HG03354 (cell line): Measurements from ENCODE around the gene RPL19.
"Not testable (repeated sequence)": the region's sequence is repeated elsewhere in the genome, so short reads cannot be mapped to it uniquely, and the experiment has no call there.

ENCODE experiments used
- ATAC-seq: cut with Tn5 transposase; IDR thresholded peaks from one replicate; pipeline ENCODE4 v1.9.1; 2021; ENCODE audit warnings: mild to moderate bottlenecking; ENCODE audit not compliant: unreplicated experiment, poor library complexity, severe bottlenecking

RPL19 gene

GRCh38 chr17:39200070-39200879, at the start of gene RPL19:
RPL19 (plus strand) TSS chr17:39200283; CDS start chr17:39200345, 62 bp downstream.
- ATAC-seq = peak; percentile 67

- ATAC-seq = no peak
Observed at GRCh38 chr17:39150795-39151149, 49.3 kb upstream of the RPL19 start.

GRCh38 chr17:39151150-39151942, 48.7 kb upstream of the RPL19 start, which contains the start of gene PLXDC1:
PLXDC1 (minus strand) TSS chr17:39151637; CDS start chr17:39151437, 200 bp downstream.
- no peak for ATAC-seq

- ATAC-seq = no peak
Observed at GRCh38 chr17:39151943-39152818, 47.9 kb upstream of the RPL19 start.

GRCh38 chr17:39153599-39154051, 46.5 kb upstream of the RPL19 start:
- peak; percentile 57 for ATAC-seq

GRCh38 chr17:39155654-39156053, 44.4 kb upstream of the RPL19 start:
- no peak for ATAC-seq

- no peak for ATAC-seq
Observed at GRCh38 chr17:39156491-39156890, 43.6 kb upstream of the RPL19 start.

GRCh38 chr17:39158623-39159022, 41.5 kb upstream of the RPL19 start:
- ATAC-seq = no peak

GRCh38 chr17:39161962-39162361, 38.1 kb upstream of the RPL19 start:
- ATAC-seq = no peak

- peak; percentile 84 for ATAC-seq
Observed at GRCh38 chr17:39164675-39165143, 35.4 kb upstream of the RPL19 start.

GRCh38 chr17:39165178-39165840, 34.8 kb upstream of the RPL19 start:
- no peak for ATAC-seq

GRCh38 chr17:39165841-39166349, 34.2 kb upstream of the RPL19 start, which contains the start of gene ARL5C:
ARL5C (minus strand) TSS chr17:39166161; CDS start chr17:39165760, 401 bp downstream.
- ATAC-seq = no peak

- no peak for ATAC-seq
Observed at GRCh38 chr17:39166437-39167335, 33.4 kb upstream of the RPL19 start.

- no peak for ATAC-seq
Observed at GRCh38 chr17:39167476-39167875, 32.6 kb upstream of the RPL19 start.

GRCh38 chr17:39168503-39168902, 31.6 kb upstream of the RPL19 start:
- not testable (repeated sequence) for ATAC-seq

GRCh38 chr17:39169101-39169500, 31.0 kb upstream of the RPL19 start:
- ATAC-seq = no peak

GRCh38 chr17:39169518-39169917, 30.6 kb upstream of the RPL19 start:
- ATAC-seq = no peak

GRCh38 chr17:39170109-39170508, 30.0 kb upstream of the RPL19 start:
- ATAC-seq = no peak
